GM21737 (cell line): Measurements from ENCODE around the gene KCNQ1.

ENCODE experiments used
- ATAC-seq: cut with Tn5 transposase; IDR thresholded peaks from one replicate; pipeline ENCODE4 v1.9.1; 2021; ENCODE audit warnings: mild to moderate bottlenecking, moderate library complexity; ENCODE audit not compliant: unreplicated experiment

Gene KCNQ1

GRCh38 chr11:2782769-2783168 lies 338.0 kb downstream of the KCNQ1 start:
- ATAC-seq: no peak

- no peak for ATAC-seq
Observed at GRCh38 chr11:2783536-2784082, 338.8 kb downstream of the KCNQ1 start.

GRCh38 chr11:2787816-2788167 lies 343.0 kb downstream of the KCNQ1 start:
- ATAC-seq: no peak

GRCh38 chr11:2788168-2789071 lies 343.6 kb downstream of the KCNQ1 start:
- ATAC-seq: no peak

GRCh38 chr11:2789331-2789730 lies 344.5 kb downstream of the KCNQ1 start:
- no peak for ATAC-seq

GRCh38 chr11:2789791-2790567 lies 345.2 kb downstream of the KCNQ1 start:
- no peak for ATAC-seq

GRCh38 chr11:2790568-2790921 lies 345.7 kb downstream of the KCNQ1 start:
- ATAC-seq: no peak

- no peak for ATAC-seq
Observed at GRCh38 chr11:2791139-2791520, 346.3 kb downstream of the KCNQ1 start.

- ATAC-seq: no peak
Observed at GRCh38 chr11:2791521-2792380, 346.9 kb downstream of the KCNQ1 start.

- no peak for ATAC-seq
Observed at GRCh38 chr11:2792381-2793250, 347.8 kb downstream of the KCNQ1 start.

GRCh38 chr11:2793701-2794045 lies 348.9 kb downstream of the KCNQ1 start:
- no peak for ATAC-seq

- ATAC-seq: no peak
Observed at GRCh38 chr11:2794046-2794967, 349.5 kb downstream of the KCNQ1 start.

GRCh38 chr11:2794968-2795322 lies 350.1 kb downstream of the KCNQ1 start:
- no peak for ATAC-seq

- no peak for ATAC-seq
Observed at GRCh38 chr11:2795491-2795991, 350.7 kb downstream of the KCNQ1 start.

GRCh38 chr11:2796091-2796490 lies 351.3 kb downstream of the KCNQ1 start:
- ATAC-seq: no peak

- ATAC-seq: no peak
Observed at GRCh38 chr11:2796508-2797113, 351.8 kb downstream of the KCNQ1 start.

- no peak for ATAC-seq
Observed at GRCh38 chr11:2797121-2797711, 352.4 kb downstream of the KCNQ1 start.

- ATAC-seq: no peak
Observed at GRCh38 chr11:2797741-2798361, 353.0 kb downstream of the KCNQ1 start.
